HUDEP-2 (cell line): ENCODE results near the gene PEX7.
"Not testable (repeated sequence)": the region's sequence is repeated elsewhere in the genome, so short reads cannot be mapped to it uniquely, and the experiment has no call there.

ENCODE experiments used
- DNase-seq, 76 experiments: peaks; one replicate each; lab custom pipeline; 2025; ENCODE audit not compliant: unreplicated experiment in 76 of 76; lab: John Stamatoyannopoulos, UW

The PEX7 gene

DNA sequence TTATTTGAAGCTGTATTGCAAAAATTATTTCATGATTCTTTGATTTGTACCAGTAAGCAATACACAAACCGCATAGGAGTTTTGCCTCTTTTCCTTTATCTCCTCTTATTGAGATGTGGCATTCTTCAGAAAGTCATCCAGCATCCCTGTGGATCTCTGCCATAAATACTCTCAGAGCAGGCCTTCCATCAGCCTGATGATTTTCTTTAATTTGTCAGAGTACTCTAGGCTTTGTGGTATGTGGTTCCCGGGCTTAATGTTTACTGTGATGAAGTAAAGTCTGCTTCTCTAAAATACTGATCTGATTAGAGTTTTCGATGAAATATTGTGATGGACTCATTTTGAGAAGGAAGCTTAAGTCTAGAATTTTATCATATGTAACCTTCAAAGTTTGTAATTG, 68.6 kb downstream of the PEX7 start:
- no peak for DNase-seq

DNA sequence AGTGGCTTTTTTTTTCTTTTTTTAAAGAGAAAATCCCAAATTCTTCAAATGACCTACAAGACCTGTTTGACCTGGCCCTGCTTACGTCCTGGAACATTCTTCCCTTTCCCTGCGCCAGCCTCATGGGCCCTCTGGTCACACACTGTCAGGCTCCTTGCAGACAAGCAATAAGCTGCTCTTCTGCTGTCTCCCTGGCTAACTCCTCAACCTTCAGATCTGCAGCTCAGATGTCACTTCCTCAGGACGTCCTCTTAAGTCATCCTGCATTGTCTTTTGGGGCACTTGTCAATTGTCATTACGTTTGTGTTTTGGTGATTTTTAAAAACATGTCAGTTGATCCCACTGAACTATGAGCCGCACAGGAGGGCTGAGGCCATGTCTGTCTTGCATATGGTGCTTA, 70.8 kb downstream of the PEX7 start:
- DNase-seq: no peak

DNA sequence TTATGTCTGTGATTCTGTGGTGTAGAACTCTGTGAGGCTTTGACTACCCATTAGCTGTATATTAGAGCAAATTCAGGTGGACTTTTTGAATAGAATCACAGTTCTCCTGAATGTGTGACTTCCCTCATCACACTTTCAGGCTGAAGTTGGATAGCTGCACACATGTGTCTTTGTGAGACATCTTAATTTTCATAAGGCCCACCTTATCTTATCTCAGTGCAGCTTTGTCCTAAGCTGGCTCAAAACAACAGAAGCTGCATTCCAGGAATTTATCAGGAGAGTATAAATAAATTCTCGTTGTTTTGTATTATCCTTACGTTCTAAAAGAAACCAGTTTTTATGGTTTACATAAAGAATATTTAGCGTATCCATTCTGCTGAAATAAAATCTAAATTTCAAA, 73.5 kb downstream of the PEX7 start:
- DNase-seq: peak in 6 of 76 experiments; percentile 16 to 49 (median 26)

DNA sequence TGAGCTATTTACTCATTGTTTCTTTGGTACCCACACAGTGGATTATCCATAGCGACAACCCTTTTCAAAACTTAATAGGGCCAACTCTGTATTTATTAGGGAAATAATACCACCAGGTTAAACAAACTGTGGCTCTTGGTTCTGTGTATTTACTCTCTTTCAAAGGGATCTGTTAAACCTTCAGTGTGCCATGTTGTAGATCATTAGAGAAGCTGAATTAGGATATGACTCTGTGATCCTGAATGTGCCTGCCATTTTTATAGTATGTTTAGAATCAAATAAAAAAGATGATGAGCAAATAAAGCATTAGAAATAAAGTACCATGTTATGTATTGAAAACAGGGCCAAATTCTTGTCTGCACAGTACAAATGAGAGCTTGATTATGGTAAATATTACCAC, 74.7 kb downstream of the PEX7 start:
- no peak for DNase-seq

DNA sequence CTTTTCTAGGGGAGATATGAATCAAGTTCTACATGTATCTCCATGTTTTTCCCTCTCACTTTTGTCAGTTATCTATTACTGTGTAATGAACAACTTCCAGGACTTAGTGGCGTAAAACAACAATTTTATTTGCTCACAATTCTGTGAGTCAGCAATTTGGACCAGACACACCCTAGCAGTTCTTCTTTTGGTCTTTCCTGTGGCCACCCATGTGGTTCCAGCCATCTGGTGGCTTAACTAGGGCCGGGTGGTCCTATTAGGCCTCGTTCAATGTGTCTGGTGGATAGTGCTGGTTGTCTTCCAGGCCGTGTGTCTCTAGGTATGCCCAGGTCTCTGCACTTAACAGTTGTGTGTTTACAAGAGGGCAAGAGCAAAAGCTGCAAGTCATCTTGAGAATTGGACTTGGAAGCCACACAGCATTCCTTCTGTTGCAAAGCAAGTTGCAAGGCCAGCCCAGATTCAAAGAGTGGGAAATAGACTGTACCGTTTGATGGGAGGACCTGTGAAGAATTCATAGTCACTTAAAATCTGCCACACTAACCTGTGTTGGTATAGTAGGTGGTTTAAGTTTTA, 78.9 kb downstream of the PEX7 start:
- peak in 1 of 76 experiments; percentile 35 for DNase-seq

DNA sequence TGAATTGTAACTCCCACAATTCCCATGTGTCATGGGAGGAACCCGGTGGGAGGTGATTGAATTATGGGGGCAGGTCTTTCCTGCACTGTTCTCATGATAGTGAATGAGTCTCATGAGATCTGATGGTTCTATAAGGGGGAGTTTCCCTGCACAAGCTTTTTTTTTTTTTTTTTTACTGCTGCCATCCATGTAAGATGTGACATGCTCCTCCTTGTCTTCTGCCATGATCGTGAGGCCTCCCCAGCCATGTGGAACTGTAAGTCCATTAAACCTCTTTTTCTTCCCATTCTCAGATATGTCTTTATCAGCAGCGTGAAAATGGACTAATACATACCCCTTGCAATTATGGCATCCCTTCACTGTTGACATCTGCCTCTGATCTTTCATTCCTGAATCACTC, 82.1 kb downstream of the PEX7 start:
- DNase-seq: not testable (repeated sequence)

DNA sequence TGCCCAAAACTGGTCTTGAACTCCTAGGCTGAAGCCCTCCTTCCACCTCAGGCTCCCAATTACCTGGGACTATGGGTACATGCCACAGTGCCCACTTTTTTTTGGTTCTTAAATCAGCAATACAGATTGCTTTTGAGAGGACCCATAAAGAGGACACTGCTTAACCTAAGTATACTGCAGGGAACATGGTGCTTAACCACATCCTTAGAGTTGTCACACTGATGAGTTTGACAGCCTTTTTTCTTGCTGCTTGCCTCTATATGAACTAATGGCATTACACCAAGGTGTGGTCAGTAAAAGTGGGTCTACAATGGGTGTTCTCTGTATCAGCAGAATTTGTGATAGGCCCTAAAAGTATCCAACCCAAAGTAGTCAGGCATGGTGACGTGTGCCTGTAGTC, 92.6 kb downstream of the PEX7 start:
- no peak for DNase-seq

DNA sequence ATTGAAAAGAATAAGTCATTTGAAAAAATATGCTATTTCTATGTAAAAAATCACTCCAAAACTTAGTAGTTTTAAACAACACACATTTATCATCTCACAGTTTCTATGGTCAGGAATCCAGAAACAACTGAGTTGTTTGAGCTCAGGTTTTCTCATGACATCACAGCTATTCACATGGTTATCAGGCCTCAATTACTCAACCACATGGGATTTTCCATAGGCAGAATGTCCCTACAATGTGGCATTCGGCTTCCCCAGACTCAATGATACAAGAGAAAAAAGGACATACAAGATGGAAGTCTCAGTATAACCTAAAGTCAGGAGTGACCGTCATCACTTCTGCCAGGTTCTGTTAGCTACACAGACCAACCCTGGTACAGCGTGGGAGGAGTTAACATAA, 96.3 kb downstream of the PEX7 start:
- DNase-seq: no peak

DNA sequence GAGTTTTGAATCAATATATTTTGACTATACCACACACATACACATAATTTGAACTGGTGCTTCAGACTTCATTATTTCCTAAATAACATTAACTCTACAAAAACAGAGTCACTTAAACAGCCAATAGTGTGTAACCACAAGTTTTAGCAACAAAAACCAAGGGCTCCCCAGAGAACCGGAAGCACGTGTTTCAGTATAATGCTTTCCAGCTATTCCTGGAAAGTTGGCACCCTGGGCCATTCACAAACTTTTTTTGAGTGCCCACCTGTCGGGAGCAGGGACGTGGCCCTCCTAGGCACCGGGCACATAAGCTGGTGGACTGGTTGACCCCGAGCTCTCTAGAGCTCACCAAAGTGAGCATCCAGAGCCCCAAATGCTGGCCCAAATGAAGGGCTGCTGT, 97.8 kb downstream of the PEX7 start:
- no peak for DNase-seq

DNA sequence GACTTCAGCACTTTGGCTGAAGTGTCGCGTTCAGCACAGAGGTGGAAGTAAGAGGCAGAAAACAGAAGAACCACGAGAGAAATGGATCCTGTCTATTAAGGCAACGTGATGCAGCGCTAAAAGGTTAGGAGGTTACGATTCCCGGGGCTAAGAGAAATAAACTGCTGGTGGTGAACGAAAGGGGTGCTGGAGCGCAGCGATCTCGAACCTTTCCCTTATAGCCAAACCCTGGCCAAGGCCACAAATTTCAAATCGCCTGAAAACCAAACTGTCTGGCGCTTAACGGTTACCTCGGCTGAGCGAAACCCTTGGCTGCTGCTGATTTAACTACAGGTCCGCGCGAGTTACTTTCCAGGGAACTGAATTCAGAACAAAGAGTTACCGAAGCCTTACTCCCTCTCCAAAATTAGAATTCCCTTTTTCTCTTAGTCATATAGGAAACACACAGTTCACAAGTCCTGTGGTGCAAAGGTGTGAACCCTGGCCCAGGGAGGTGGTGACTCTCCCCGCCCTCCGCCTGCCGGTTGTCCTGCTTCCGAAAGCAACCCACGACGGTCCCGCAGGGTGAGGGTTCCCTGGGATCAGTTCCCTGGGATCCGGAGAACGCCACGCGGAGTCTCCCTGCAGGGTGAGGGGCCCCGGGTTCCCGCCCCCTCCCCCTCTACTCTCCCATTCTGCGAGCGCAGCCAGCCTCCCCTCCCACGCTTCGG, 98.4 kb downstream of the PEX7 start:
- peak in 9 of 76 experiments; percentile 11 to 43 (median 26) for DNase-seq

DNA sequence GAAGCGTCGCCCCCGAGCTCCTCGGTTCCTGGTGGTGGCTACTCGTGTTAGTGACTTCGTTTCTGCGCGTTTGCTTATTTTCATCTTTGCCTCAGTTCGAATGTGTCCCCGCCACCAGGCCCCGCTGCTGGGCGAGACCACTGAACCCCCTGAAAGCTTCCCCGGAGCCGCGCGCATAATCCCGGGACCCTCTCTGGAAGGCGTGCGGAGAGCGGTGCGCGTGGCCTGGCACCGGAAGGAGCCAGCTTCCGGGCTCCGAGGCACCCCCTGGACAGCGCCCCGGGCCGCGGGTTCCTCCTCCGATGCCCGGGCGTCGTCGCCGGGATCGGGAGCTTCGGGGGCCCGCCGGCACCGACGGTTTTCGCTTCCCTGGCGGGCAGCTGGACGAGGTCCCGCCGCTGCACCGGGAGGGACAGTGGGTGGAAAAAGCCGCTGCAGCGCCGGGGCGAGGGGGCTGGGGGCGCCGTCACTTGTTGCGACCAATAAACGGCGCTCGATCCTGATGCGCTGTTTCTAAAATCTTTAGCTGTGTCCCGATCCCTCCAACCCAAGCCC, 99.1 kb downstream of the PEX7 start:
- DNase-seq: peak in 10 of 76 experiments; percentile 5 to 63 (median 25)

DNA sequence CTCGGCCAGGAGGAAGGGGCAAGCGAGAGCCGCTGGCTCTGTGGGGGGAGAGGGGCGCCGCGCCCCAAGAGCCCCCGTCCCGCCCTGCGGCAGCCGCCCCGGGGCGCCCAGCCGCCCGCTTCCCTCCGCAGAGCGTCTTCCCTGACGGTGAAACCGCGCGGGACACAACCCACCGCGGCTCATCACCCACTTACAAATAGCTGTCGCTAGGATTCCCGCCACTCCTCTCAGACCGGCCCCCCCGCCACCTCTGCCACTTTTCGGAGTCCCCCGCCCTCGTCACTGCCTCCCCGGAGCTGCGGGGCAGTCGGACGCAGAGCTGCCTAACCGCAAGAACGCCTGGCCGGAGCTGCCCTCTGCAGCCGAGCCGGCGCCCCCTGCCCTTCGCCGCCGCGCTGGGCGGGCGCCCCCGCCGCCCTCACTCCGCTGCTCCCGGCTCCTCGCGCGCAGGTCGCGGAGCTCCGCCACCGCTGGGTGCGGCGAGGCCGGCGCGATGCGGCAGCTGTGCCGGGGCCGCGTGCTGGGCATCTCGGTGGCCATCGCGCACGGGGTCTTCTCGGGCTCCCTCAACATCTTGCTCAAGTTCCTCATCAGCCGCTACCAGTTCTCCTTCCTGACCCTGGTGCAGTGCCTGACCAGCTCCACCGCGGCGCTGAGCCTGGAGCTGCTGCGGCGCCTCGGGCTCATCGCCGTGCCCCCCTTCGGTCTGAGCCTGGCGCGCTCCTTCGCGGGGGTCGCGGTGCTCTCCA, 99.7 kb downstream of the PEX7 start, which contains the start of gene SLC35D3:
Gene SLC35D3 (plus strand): TSS at position 366 of the 749 bp plus-strand sequence. CDS start 128 bp downstream, at position 494.
- peak in 20 of 76 experiments; percentile 11 to 55 (median 28) for DNase-seq

DNA sequence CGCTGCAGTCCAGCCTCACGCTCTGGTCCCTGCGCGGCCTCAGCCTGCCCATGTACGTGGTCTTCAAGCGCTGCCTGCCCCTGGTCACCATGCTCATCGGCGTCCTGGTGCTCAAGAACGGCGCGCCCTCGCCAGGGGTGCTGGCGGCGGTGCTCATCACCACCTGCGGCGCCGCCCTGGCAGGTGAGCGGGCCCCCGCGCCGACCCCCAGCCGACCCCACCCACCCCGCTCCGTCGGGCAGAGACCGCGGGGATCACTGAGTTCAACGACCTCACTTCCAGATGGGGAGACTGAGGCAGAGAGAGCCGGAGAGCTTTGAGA, 100.3 kb downstream of the PEX7 start:
- no peak for DNase-seq

DNA sequence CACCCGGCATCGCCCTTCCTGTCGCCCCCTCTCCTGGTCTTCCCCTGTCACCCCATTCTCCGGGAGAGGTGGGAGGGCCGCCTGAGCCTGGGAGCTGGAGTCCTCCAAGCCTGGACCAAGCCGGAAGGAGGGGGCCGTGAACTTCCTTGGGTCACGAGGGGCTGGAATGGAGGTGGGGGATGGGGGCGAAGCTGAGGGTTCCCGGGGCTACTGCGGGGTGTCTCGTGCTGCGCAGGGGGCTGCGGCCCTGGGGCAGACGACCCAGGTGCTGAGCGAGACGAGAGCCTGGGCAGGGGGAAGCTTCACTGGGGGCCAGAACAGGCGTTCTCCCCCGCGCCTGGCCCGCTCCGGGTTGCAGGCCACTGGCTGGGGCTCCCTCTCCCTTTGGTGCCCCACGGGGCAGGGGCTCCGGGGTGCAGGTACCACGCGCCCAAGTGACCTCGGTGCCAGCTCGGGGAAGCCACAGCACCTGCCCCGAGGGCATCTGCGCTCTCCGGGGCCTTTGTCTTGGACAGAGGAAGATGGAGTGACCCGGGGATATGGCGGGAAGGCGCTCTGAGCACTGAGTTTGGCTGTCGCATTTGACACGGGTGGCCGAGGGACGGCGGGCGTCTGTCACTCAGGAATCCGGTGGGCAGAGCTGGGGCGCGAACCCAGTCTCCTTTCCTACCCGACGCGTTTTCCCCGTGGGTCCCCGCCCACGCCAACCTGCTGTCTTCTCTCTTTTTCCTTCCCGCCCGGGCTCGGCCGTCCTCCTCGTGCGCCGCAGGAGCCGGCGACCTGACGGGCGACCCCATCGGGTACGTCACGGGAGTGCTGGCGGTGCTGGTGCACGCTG, 100.9 kb downstream of the PEX7 start:
- no peak for DNase-seq

DNA sequence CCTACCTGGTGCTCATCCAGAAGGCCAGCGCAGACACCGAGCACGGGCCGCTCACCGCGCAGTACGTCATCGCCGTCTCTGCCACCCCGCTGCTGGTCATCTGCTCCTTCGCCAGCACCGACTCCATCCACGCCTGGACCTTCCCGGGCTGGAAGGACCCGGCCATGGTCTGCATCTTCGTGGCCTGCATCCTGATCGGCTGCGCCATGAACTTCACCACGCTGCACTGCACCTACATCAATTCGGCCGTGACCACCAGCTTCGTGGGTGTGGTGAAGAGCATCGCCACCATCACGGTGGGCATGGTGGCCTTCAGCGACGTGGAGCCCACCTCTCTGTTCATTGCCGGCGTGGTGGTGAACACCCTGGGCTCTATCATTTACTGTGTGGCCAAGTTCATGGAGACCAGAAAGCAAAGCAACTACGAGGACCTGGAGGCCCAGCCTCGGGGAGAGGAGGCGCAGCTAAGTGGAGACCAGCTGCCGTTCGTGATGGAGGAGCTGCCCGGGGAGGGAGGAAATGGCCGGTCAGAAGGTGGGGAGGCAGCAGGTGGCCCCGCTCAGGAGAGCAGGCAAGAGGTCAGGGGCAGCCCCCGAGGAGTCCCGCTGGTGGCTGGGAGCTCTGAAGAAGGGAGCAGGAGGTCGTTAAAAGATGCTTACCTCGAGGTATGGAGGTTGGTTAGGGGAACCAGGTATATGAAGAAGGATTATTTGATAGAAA, 101.7 kb downstream of the PEX7 start:
- DNase-seq: no peak

DNA sequence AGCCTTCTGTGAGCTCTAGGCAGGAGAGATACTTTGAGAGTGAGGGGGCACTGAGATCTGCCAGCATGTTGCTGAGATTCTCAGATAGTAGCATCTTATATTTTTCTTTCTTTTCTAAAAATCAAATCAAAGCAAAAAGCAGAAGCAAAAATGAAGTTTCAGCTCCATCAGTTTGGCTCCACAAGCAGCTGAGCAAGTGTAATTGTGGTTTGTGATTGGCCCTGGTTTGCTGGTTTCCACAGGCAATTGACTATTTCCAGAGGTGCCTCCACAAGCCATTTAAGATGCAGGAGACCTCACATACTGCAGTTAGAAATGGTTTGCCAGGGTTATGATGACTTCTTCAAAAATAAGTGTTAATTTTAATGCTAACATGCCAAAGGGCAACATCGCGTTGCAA, 104.0 kb downstream of the PEX7 start:
- DNase-seq: no peak

DNA sequence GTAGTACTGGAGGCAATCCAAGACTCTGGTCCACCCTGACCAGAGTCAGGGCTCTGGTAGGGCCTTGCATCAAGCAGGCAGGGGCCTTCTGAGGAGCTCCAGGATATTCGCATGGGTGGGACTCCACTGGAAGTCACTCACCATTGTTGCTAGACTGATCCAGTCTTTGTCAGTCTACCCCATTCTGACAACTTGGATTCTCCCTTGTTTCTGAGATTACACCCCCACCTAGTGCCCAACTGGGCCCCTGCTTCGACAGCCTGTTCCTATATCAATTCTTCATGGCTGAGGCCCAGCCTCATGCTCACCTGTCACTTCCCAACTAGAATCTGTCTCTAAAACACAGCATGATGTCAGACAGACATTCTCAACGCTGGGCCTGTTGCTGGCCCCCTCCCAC, 104.9 kb downstream of the PEX7 start:
- DNase-seq: peak in 44 of 76 experiments; percentile 8 to 70 (median 38)

DNA sequence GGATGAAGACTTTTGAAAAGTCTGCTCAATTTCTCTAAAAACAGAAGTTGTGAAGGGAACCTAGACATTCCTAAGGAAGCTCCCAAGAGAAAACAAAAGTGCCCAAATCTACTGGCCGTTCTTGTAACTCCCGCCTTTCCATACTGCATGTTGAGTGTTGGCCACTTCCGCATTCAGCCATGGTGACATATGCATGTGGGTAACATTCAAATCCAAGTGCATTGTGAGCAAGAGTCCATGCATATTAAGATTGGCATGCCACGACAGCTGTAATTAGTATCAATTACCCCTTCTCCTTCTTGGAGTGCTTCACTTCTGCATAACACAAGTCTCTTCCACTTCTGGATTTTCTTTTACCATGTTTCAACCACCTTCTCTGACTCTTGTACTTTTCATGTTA, 108.1 kb downstream of the PEX7 start:
- DNase-seq: no peak

DNA sequence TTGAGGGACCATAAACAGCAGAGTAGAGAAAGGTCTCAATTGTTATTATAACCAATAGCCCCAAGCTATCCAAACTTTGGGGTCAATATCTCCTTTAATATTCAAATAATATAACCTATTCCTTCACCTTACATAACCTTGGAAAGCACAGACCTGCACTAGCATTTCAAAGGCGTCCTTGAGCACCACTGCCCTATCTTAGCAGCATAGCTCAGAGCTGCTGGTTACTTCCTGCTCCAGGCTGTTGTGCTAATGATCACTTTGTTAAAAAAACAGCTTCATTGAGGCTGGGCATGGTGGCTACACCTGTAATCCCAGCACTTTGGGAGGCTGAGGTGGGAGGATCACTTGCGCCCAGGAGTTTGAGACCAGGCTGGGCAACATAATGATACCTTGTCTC, 110.2 kb downstream of the PEX7 start:
- DNase-seq: no peak

DNA sequence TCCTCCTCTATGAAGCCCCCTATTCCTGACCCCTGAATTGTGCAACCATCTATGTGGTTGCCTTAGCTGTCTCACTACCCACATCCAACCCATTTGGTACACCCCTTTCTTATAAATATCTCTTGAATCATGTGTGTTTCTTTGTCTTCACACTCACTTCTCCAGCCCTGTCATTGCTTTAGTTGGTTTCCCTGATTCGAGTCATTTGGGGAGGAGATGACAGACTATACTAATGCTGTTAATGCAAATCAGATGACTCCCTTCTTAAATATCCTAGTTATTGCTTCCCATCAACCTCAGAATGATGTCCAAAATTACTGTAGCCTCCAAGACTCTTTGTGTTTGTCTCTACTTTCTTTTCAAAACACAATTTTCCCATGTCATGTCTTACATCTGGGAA, 122.7 kb downstream of the PEX7 start:
- DNase-seq: no peak
